Hippocampal formation (tissue), 2 donors: ENCODE results near the gene TPPP2.
A peak's percentile ranks its signal among the peaks of the same experiment; 100 is the strongest.
"Not testable (repeated sequence)": the region's sequence is repeated elsewhere in the genome, so short reads cannot be mapped to it uniquely, and the experiment has no call there.

Experiments
- DNase-seq, 2 donors: peaks; one replicate each; lab custom pipeline; 2025; lab: John Stamatoyannopoulos, UW

Gene TPPP2

GRCh38 chr14:21029917-21030316 is at the start of gene TPPP2:
Gene TPPP2 (plus strand): TSS chr14:21030217. CDS start chr14:21030582, 365 bp downstream.
- DNase-seq: no peak

- DNase-seq: no peak
Observed at GRCh38 chr14:20980906-20981305, 49.1 kb upstream of the TPPP2 start.

- no peak for DNase-seq
Observed at GRCh38 chr14:20982646-20983369, 47.2 kb upstream of the TPPP2 start.

- DNase-seq: not testable (repeated sequence)
Observed at GRCh38 chr14:20985650-20986049, 44.4 kb upstream of the TPPP2 start.

- DNase-seq: no peak
Observed at GRCh38 chr14:20986811-20987210, 43.2 kb upstream of the TPPP2 start.

- no peak for DNase-seq
Observed at GRCh38 chr14:20988717-20989470, 41.1 kb upstream of the TPPP2 start.

- no peak for DNase-seq
Observed at GRCh38 chr14:20989471-20989786, 40.6 kb upstream of the TPPP2 start.

- DNase-seq: peak; percentile 83 to 95
Observed at GRCh38 chr14:20989787-20990600, 40.0 kb upstream of the TPPP2 start, which contains the start of gene METTL17. Gene METTL17 (plus strand): TSS chr14:20989980. CDS start chr14:20990003, 23 bp downstream.

- DNase-seq: no peak
Observed at GRCh38 chr14:20996521-20996920, 33.5 kb upstream of the TPPP2 start.

GRCh38 chr14:20997115-20997514 is 32.9 kb upstream of the TPPP2 start:
- DNase-seq: no peak

GRCh38 chr14:20997564-20997963 is 32.5 kb upstream of the TPPP2 start:
- DNase-seq: no peak

- DNase-seq: no peak
Observed at GRCh38 chr14:20998139-20998538, 31.9 kb upstream of the TPPP2 start.

- DNase-seq: no peak
Observed at GRCh38 chr14:20998674-20999366, 31.2 kb upstream of the TPPP2 start, which contains the start of gene SLC39A2. Gene SLC39A2 (plus strand): TSS chr14:20999293. CDS start chr14:20999447, 154 bp downstream.

- DNase-seq: no peak
Observed at GRCh38 chr14:20999591-20999990, 30.4 kb upstream of the TPPP2 start.

GRCh38 chr14:21001218-21001617 is 28.8 kb upstream of the TPPP2 start:
- no peak for DNase-seq

- DNase-seq: no peak
Observed at GRCh38 chr14:21003788-21004346, 26.1 kb upstream of the TPPP2 start.

GRCh38 chr14:21009721-21010120 is 20.3 kb upstream of the TPPP2 start:
- not testable (repeated sequence) for DNase-seq

- no peak for DNase-seq
Observed at GRCh38 chr14:21011136-21011535, 18.9 kb upstream of the TPPP2 start.

GRCh38 chr14:21014761-21015190 is 15.2 kb upstream of the TPPP2 start:
- peak; percentile 88 to 89 for DNase-seq

- no peak for DNase-seq
Observed at GRCh38 chr14:21015312-21015711, 14.7 kb upstream of the TPPP2 start.
